ENCODE results near the gene IDH3A.

DNA sequence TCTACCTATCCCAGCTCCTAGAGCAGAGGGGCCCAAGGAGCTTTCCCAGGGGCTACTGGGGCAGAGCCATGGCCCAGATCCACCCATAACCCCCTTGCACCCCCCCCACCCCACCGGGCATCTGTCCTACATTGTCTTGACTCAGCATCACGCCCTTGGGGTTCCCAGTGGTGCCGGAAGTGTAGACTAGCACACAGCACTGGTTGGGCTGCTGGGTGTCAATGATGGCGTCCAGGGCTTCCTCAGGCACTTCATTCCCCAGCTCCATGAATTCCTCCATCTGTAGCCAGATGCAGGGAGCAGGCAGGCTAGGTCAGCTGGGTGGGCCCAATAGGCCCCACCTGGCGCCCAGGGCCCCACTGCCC, 33.2 kb downstream of the IDH3A start:
- TF ChIP-seq POLR2A (IDR thresholded peaks at IDR 0.05), result no peak
- TF ChIP-seq, protein P1, sequence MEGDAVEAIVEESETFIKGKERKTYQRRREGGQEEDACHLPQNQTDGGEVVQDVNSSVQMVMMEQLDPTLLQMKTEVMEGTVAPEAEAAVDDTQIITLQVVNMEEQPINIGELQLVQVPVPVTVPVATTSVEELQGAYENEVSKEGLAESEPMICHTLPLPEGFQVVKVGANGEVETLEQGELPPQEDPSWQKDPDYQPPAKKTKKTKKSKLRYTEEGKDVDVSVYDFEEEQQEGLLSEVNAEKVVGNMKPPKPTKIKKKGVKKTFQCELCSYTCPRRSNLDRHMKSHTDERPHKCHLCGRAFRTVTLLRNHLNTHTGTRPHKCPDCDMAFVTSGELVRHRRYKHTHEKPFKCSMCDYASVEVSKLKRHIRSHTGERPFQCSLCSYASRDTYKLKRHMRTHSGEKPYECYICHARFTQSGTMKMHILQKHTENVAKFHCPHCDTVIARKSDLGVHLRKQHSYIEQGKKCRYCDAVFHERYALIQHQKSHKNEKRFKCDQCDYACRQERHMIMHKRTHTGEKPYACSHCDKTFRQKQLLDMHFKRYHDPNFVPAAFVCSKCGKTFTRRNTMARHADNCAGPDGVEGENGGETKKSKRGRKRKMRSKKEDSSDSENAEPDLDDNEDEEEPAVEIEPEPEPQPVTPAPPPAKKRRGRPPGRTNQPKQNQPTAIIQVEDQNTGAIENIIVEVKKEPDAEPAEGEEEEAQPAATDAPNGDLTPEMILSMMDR (IDR thresholded peaks at IDR 0.05), result no peak
- no peak for TF ChIP-seq EP300 (IDR thresholded peaks at IDR 0.05)

Data from sigmoid colon (tissue), 4 donors.